Heart left ventricle (tissue), 16 donors: ENCODE results near the gene CCDC69. TPM values are rescaled to one million over a fixed set of nuclear protein-coding genes. Genes with fewer than 3 reads are reported as not detected.
A peak's percentile ranks its signal among the peaks of the same experiment; 100 is the strongest.

ENCODE experiments used
- ATAC-seq, 4 donors: fragments of 200-7000 bp; cut with Tn5 transposase; one replicate each; pipeline ENCODE4 v1.9.1; 2020 to 2022; ENCODE audit warnings: moderate library complexity in 4 of 4, mild to moderate bottlenecking in 3 of 4, moderate number of reproducible peaks in 1 of 4
- DNase-seq, 5 donors: peaks; one replicate each; pipeline ENCODE4 v3.0.0-alpha.2; 2020
- H3K27ac ChIP-seq, 12 donors: fragments of 200-600 bp; sonication (generic) in 4 of 12; one replicate each; pipeline versions ENCODE4 v1.5.0 to v1.8.0; 2016 to 2022; ENCODE audit warnings: mild to moderate bottlenecking in 2 of 12
- H3K27me3 ChIP-seq, 9 donors: fragments of 200-600 bp; sonication (generic) in 2 of 9; one replicate each; pipeline versions ENCODE4 v1.5.1 to v1.8.0; 2016 to 2022; ENCODE audit warnings: mild to moderate bottlenecking in 3 of 9
- H3K36me3 ChIP-seq, 9 donors: fragments of 200-600 bp; sonication (generic) in 2 of 9; one replicate each; pipeline versions ENCODE4 v1.5.0 to v1.8.0; 2018 to 2022; ENCODE audit warnings: mild to moderate bottlenecking in 2 of 9
- H3K4me1 ChIP-seq, 12 donors: fragments of 200-600 bp; sonication (generic) in 4 of 12; one replicate each; pipeline versions ENCODE4 v1.5.0 to v1.8.0; 2016 to 2022; ENCODE audit warnings: mild to moderate bottlenecking in 3 of 12
- H3K4me3 ChIP-seq, 12 donors: fragments of 200-600 bp; sonication (generic) in 4 of 12; one replicate each; pipeline versions ENCODE4 v1.5.0 to v1.8.0; 2017 to 2022; ENCODE audit warnings: mild to moderate bottlenecking in 9 of 12, moderate library complexity in 4 of 12
- H3K9me3 ChIP-seq, 12 donors: fragments of 200-600 bp; sonication (generic) in 4 of 12; one replicate each; pipeline versions ENCODE4 v1.5.0 to v1.8.0; 2016 to 2022; ENCODE audit warnings: mild to moderate bottlenecking in 1 of 12
- CTCF ChIP-seq, 12 donors: fragments of 200-600 bp; sonication (generic) in 4 of 12; IDR thresholded peaks; one replicate each; pipeline versions ENCODE4 v1.5.0 to v1.8.0; 2018 to 2022; ENCODE audit warnings: antibody characterized with exemption in 12 of 12, mild to moderate bottlenecking in 5 of 12
- POLR2A ChIP-seq, 2 donors: fragments of 450-650 bp; IDR thresholded peaks; one replicate each; pipeline ENCODE4 v1.6.1; 2017; ENCODE audit warnings: antibody characterized with exemption in 2 of 2, mild to moderate bottlenecking in 2 of 2, moderate library complexity in 2 of 2
- WGBS, 4 donors: extraction: QIAGEN DNeasy Blood & Tissue Kit in 2 of 4; methylation state at CpG; one replicate each; pipeline versions ENCODE4 v1.1.5 to v1.1.7; 2013 to 2018; 5-methylcytosine and 5-hydroxymethylcytosine counted together
- intact Hi-C, 10 donors: fragments of 100-400 bp; cut with DNase I; formaldehyde crosslinking; loops; one replicate each; pipeline versions ENCODE4 v1.11.1 to v1.14.2; 2022
- polyA plus RNA-seq, 2 donors: library from polyadenylated mRNA; stranded (reverse); fragments of 200-250 nt; gene quantifications; one replicate each; pipeline ENCODE4 v1.2.3, GENCODE V29; 2013
- total RNA-seq, 9 donors: library from RNA; depleted of rRNA in 2 of 9; stranded (reverse); fragments of >200 nt in 2 of 9; fragmentation: NEBNext Ultra II Directional in 3 of 9; extraction: Animal tissue kit (Norgen Biotek cat#: 25700) in 3 of 9; gene quantifications; one replicate each; pipeline versions ENCODE4 v1.1.0 to v1.2.4, GENCODE V29; 2016 to 2023
- donor health status: ischemic (EF 13 %, LVEDD 7.1; RV severe dilation, severe dysfunction).
- donor health status: healthy with polysubstance abuse.
- donor health status: DM: no; HTN: yes; CAD: no.
- donor health status: DM: no; HTN: no; CAD: no.
- donor health status: ischemic (EF 25% LVEDD 6.9; RV normal size, moderate dysfunction).
- donor health status: ischemic (EF 25% LVEDD 5.7; RV mildly dilated, moderate dysfunction).
- donor health status: healthy.
- donor health status: DM: yes; HTN: yes; CAD: no.
- donor health status: ischemic (EF 35%, LVEDD 5.7; RV mildly dilated, moderate dysfunction).
- donor health status: nonischemic (EF 11% LVEDD 7.7; RV severe dilation, severe dysfunction).
- donor health status: DM: yes; HTN: yes; CAD: no.
- donor health status: PGD.
- donor health status: ischemic (EF 29% LVEDD 5.4; RV normal size, mild dysfunction).
- donor health status: nonischemic (EF 23%, LVEDD 6.1; RV moderate dilation, normal function).

The CCDC69 gene
- total and polyA plus RNA-seq, 11 donors, result 82.5 to 245 (median 119) TPM

- TF ChIP-seq POLR2A (IDR thresholded peaks at IDR 0.05) (no peak), CTCF (IDR thresholded peaks at IDR 0.05) (no peak)
- peak; percentile 64 to 86 (median 74) for ATAC-seq
- Histone ChIP-seq H3K4me1 (peaks cover 6 to 68% (median 51%) of the 10 kb centered on the region in 12 donors), H3K36me3 (no peaks in the 10 kb centered on the region), H3K4me3 (peak overlapping the region; percentile 68 to 95 (median 82)), H3K27me3 (no peaks in the 10 kb centered on the region), H3K9me3 (no peaks in the 10 kb centered on the region), H3K27ac (peak overlapping the region; percentile 76 to 96 (median 90))
- intact Hi-C loops, result loop anchor here in 2 of 10 donors (5.0 to 10.0 kb wide), 2 partner anchors 41 to 58 kb away; no protein-coding TSS in a partner anchor
- 7 to 18% (median 11%) methylated on average over 2 to 4 of the region's 4 CpGs for WGBS, 4 donors
- peak; percentile 65 to 76 (median 72) for DNase-seq
These were observed 974 bp downstream of the CCDC69 start for GRCh38 chr5:151222790-151223446.

- WGBS, 4 donors, result 65 to 76% (median 73%) methylated on average over 5 to 6 of the region's 6 CpGs
- Histone ChIP-seq H3K27me3 (no peaks in the 10 kb centered on the region), H3K27ac (peak overlapping the region; percentile 76 to 96 (median 90)), H3K4me1 (peaks cover 6 to 75% (median 53%) of the 10 kb centered on the region in 12 donors), H3K36me3 (no peaks in the 10 kb centered on the region), H3K4me3 (peak overlapping the region in 11 of 12 donors; percentile 68 to 95 (median 81)), H3K9me3 (no peaks in the 10 kb centered on the region)
- TF ChIP-seq POLR2A (IDR thresholded peaks at IDR 0.05) (no peak), CTCF (IDR thresholded peaks at IDR 0.05) (no peak)
- DNase-seq (no peak), ATAC-seq (peak in 2 of 4 donors; percentile 7 to 27)
- intact Hi-C loops, result loop anchor here in 2 of 10 donors (5.0 to 10.0 kb wide), 2 partner anchors 40 to 57 kb away; no protein-coding TSS in a partner anchor
These were observed 1.7 kb downstream of the CCDC69 start for GRCh38 chr5:151222054-151222789.

GRCh38 chr5:151221574-151221973 lies 2.3 kb downstream of the CCDC69 start:
- ATAC-seq (no peak), DNase-seq (no peak)
- H3K4me3 ChIP-seq, result peak overlapping the region in 6 of 12 donors; percentile 78 to 95 (median 86)
- H3K27me3 ChIP-seq, result no peaks in the 10 kb centered on the region
- TF ChIP-seq POLR2A (IDR thresholded peaks at IDR 0.05), result no peak
- TF ChIP-seq CTCF (IDR thresholded peaks at IDR 0.05), result no peak
- 72 to 90% (median 86%) methylated on average over 3 of the region's 3 CpGs for WGBS, 4 donors
- H3K9me3 ChIP-seq, result no peaks in the 10 kb centered on the region
- intact Hi-C loops, result loop anchor here in 2 of 10 donors (5.0 to 10.0 kb wide), 2 partner anchors 39 to 57 kb away; no protein-coding TSS in a partner anchor
- no peaks in the 10 kb centered on the region for H3K36me3 ChIP-seq
- peak overlapping the region in 11 of 12 donors; percentile 84 to 96 (median 90) for H3K27ac ChIP-seq
- H3K4me1 ChIP-seq, result peaks cover 6 to 81% (median 54%) of the 10 kb centered on the region in 12 donors

GRCh38 chr5:151219789-151220188 lies 4.1 kb downstream of the CCDC69 start:
- peak in 4 of 12 donors; percentile 17 to 36 (median 29) for TF ChIP-seq CTCF (IDR thresholded peaks at IDR 0.05)
- no peak for TF ChIP-seq POLR2A (IDR thresholded peaks at IDR 0.05)
- no peaks in the 10 kb centered on the region for H3K9me3 ChIP-seq
- WGBS, 4 donors, result 48 to 63% (median 57%) methylated on average over 7 of the region's 7 CpGs
- peak overlapping the region in 6 of 12 donors; percentile 13 to 93 (median 18) for H3K27ac ChIP-seq
- ATAC-seq (no peak), DNase-seq (no peak)
- no peaks in the 10 kb centered on the region for H3K27me3 ChIP-seq
- peaks cover 15 to 91% (median 66%) of the 10 kb centered on the region in 12 donors for H3K4me1 ChIP-seq
- intact Hi-C loops, result loop anchor here in 2 of 10 donors (5.0 to 10.0 kb wide), 2 partner anchors 37 to 55 kb away; no protein-coding TSS in a partner anchor
- peaks cover 0 to 6% (median 0%) of the 10 kb centered on the region in 9 donors for H3K36me3 ChIP-seq
- H3K4me3 ChIP-seq, result no peak overlapping the region
